Measurements from ENCODE around the gene TTC9C.

DNA sequence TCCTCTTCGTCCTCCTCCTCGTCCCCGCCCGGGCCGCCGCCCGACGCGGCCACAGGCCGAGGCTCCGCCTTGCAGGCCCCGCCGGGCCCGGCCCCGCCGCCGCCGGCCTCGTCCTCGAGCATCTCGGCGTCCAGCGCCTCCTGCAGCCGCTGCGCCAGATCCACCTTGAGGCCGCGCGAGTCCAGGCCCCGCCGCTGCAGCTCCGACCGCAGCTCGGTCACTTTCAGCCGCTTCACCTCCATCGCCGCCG is 1.4 kb upstream of the TTC9C start:
- TF ChIP-seq CREB1 (IDR thresholded peaks at IDR 0.05; ENCODE audit: low read depth), result no peak
- TF ChIP-seq RAD21 (IDR thresholded peaks at IDR 0.05; ENCODE audit: low read depth), result no peak
- TF ChIP-seq YY1 (IDR thresholded peaks at IDR 0.05; ENCODE audit: low read depth), result no peak
- no peak for TF ChIP-seq EGR1 (IDR thresholded peaks at IDR 0.05)
- no peak for TF ChIP-seq USF1 (IDR thresholded peaks at IDR 0.05)
- no peak for TF ChIP-seq TAF1 (IDR thresholded peaks at IDR 0.05; ENCODE audit: low read depth)
- no peak for TF ChIP-seq CEBPB (IDR thresholded peaks at IDR 0.05)
- TF ChIP-seq NFIC (IDR thresholded peaks at IDR 0.05), result no peak
- no peak for TF ChIP-seq REST (IDR thresholded peaks at IDR 0.05; ENCODE audit: low read depth)
- TF ChIP-seq ZBTB7A (IDR thresholded peaks at IDR 0.05; ENCODE audit: low read depth), result no peak
- no peak for TF ChIP-seq EP300 (IDR thresholded peaks at IDR 0.05; ENCODE audit: borderline replicate concordance)
